ENCODE data around the gene ESM1.

ESM1 gene

DNA sequence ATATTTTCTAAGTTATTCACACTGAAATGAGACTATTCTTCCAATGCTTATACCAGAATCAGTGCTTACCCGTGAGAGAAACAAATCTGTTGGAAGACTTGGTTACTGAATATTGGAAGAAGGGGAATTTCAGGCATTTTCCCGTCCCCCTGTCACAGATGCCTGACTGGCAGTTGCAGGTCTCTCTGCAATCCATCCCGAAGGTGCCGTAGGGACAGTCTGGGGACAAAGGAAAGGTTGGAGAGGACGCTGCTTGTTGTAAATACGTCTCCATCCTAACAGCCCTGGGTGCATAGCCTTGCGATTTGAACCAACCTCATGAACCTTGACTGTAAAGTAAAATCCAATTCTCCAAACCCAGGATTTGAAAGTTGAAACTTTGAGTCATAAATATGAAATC lies 3.5 kb downstream of the ESM1 start:
- DNase-seq (ENCODE audit: low read depth): no peak

GRCh38 chr5:54975701-54976100 lies 9.7 kb downstream of the ESM1 start:
- no peak for DNase-seq (ENCODE audit: low read depth)

GRCh38 chr5:54969856-54970828 lies 15.3 kb downstream of the ESM1 start:
- no peak for DNase-seq (ENCODE audit: low read depth)

GRCh38 chr5:54969242-54969641 lies 16.2 kb downstream of the ESM1 start:
- no peak for DNase-seq (ENCODE audit: low read depth)

DNA sequence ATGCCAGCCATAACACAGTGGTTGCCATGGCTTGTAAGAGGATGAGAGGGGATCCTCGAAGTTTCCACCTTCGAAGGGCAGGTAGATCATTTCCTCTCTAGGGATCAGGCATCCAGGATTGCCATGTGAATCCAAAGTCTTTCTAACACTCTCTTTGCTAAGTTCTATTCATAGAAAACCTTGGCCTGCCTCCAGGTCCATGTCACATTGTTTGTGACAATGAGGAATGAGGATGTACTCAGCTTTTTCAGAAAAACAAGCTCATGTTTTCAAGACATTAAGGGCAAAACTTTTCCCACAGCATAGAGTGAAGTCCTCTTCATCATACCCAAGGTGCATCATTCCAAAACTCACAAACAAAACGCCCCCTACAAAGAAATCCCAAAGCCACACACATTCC lies 19.6 kb downstream of the ESM1 start:
- DNase-seq (ENCODE audit: low read depth): no peak

GRCh38 chr5:54964405-54964804 lies 21.0 kb downstream of the ESM1 start:
- no peak for DNase-seq (ENCODE audit: low read depth)

DNA sequence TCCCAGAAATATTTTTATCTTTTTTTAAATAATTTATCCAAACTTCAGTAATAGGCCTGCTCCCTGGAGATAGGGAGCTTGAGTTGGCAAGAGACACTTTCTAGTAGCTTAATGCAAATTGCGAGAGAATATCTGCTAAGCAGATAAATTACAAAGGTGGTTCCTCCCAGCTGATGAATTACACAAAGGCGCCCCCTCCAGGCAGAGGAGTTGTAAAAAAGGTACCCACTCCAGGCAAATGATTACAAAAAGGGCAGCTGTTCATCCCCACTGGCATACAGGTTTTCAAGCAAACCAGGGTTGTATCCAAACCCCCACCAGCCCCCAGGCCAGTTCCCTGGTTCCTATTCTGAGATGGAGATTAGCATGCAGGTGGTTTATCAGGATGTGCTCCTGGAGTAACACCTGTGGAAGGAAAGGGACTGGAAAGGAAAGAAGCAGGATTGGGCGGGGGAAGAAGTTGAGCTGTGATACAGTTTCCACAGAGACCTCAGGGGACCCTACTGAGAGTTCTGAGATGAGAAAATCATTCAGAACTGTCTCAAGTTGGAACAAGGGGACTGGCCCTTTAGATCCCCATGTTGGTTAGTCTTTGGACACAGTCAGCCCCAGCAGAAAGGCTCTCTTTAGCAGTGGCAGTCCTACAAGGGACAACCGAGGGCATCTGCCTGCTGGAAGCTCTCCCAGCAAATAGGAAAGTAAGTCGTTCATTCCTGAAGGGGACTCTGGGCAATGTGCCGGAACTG lies 25.5 kb downstream of the ESM1 start:
- DNase-seq (ENCODE audit: low read depth): peak; percentile 12

GRCh38 chr5:54956922-54957321 lies 28.5 kb downstream of the ESM1 start:
- DNase-seq (ENCODE audit: low read depth): no peak

DNA sequence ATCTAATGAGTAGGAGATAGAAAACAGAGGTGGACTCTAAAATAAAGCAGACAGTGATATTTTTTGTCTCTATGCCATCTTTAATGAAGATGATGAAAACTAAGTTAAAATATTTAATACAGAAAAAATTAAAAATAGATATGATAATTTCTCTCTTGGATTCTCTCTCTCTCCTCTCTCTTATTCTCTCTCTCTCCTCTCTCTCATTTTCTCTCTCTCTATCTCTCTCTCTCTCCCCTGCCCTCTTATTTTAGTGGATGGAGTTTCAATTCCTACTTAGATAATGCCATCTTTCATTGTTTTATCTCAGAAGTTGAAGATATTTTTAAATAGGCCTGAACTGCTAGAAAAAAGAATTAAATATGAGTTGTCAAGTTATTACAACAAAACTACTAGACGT lies 38.2 kb downstream of the ESM1 start:
- DNase-seq (ENCODE audit: low read depth): no peak

GRCh38 chr5:54946306-54946819 lies 39.0 kb downstream of the ESM1 start:
- DNase-seq (ENCODE audit: low read depth): no peak

DNA sequence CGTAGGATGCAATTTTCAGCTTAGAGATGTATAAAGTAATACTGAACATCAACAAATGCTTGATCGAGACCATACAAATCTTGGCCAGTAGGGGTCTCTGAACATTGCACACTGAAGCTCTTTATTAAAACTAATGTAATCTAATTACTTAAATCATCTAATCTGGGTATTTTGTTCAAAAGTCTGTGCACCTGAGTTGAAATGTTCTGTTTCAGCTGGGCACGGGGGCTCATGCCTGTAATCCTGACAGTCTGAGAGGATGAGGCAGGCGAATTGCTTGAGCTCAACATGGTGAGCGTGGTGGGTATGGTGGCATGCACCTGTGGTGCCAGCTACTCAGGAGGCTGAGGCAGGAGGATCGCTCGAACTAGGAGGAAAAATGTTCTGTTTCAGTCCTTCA lies 41.0 kb downstream of the ESM1 start:
- DNase-seq (ENCODE audit: low read depth): peak; percentile 2

GRCh38 chr5:54942064-54942778 lies 43.2 kb downstream of the ESM1 start:
- DNase-seq (ENCODE audit: low read depth): no peak

DNA sequence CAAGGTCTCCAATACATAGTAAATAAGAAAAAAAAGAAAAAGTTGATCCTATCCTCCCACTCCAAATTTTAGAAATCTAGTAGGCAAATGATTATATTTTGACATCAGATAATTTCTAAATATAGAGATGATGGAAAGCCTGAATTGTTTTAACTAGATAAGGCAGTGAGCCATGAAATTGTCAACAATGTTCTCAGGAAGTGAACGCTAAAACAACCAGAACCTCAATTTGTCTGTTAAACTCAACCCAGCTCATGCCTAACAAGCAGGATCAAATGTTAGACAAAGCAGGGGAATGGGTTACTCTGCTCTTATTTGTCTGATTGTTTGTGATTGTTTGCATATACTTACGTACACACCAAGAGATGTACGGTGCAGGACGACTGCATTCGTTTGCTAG lies 49.2 kb downstream of the ESM1 start:
- DNase-seq (ENCODE audit: low read depth): no peak

DNA sequence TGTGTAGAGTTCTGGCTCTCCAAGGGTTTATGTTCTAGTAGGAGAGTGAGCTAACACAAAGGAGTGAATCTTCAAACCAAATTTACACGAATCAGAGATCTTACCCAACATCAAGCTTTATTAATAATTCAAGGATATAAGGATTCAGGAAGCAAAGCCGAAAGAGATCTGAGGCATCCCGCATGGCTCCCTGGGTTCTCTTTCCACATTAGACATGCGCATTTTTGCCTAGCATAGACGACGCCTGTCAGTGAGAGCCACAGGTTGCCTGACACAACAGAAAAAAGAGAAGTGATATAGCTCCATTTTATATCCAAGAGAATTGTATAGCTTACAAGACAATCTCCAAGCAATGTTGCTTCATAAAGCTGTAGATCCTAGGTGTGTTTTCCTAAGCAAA lies 52.6 kb downstream of the ESM1 start:
- DNase-seq (ENCODE audit: low read depth): no peak

DNA sequence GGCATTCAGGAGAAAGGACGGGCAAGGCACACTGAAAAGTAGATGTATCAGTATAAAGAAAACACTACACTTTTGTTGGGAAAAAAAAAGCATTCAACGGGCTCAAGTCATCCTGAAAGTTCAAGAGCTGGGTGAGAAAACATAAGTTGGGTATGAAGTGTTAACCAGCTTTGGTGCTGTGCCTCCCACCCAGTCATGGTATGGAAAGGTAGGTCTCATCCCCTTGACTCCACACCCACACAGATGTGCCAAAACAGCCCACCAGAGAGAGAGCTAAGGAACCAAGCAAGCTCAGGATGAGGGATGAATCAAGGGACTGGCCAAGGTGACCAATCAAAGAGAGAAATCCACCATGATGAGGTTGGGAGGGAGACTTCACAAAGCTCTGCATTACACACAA lies 54.7 kb downstream of the ESM1 start:
- DNase-seq (ENCODE audit: low read depth): no peak
